Activated CD4-positive, alpha-beta T cell treated with anti-CD3 and anti-CD28 coated beads, Interleukin-2, amount 50 U/mL, for 16 hours (primary cell): Measurements from ENCODE around the gene KCTD21.
"Not testable (repeated sequence)": the region's sequence is repeated elsewhere in the genome, so short reads cannot be mapped to it uniquely, and the experiment has no call there.

Source experiments
- DNase-seq: peaks from one replicate; pipeline ENCODE4 v3.0.0-alpha.2; 2020

Gene KCTD21

GRCh38 chr11:78188286-78189173 lies at the start of gene KCTD21, which contains the start of gene USP35:
Gene KCTD21, minus strand, starts transcription at chr11:78188626. Its CDS starts 14,072 bp downstream, at chr11:78174554.
Gene USP35, plus strand, starts transcription at chr11:78188919. Its CDS starts 7,327 bp downstream, at chr11:78196246.
- peak; percentile 96 for DNase-seq

GRCh38 chr11:78237293-78238046 lies 49.0 kb upstream of the KCTD21 start:
- DNase-seq: no peak

DNA sequence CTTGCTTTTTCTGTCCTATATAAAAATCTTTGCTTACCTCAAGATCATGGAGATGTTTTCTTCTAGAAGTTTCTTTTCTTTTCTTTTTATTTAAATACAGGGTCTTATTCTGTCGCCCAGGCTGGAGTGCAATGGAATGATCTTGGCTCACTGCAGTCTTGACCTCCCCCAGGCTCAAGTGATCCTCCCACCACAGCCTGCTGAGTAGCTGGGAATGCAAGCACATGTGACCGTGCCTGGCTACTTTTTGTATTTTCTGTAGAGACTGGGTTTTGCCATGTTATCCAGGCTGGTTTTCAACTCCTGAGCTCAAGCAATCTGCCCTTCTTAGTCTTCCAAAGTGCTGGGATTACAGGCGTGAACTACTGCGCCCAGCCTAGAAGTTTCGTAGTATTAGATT lies 45.6 kb upstream of the KCTD21 start:
- no peak for DNase-seq

DNA sequence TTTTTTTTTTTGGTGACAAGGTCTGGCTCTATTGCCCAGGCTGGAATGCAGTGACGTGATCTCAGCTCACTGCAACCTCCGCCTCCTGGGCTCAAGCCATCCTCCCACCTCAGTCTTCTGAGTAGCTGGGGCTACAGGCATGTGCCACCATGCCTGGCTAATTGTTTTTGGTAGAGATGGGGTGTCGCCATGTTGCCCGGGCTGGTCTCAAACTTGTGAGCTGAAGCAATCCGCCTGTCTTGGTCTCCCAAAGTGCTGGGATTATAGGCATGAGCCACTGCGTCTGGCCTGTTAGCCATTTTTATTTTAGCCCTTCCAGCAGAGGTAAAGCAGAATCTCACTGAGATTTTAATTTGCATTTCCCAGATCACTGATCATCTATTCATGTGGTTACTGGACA lies 44.6 kb upstream of the KCTD21 start:
- DNase-seq: not testable (repeated sequence)

DNA sequence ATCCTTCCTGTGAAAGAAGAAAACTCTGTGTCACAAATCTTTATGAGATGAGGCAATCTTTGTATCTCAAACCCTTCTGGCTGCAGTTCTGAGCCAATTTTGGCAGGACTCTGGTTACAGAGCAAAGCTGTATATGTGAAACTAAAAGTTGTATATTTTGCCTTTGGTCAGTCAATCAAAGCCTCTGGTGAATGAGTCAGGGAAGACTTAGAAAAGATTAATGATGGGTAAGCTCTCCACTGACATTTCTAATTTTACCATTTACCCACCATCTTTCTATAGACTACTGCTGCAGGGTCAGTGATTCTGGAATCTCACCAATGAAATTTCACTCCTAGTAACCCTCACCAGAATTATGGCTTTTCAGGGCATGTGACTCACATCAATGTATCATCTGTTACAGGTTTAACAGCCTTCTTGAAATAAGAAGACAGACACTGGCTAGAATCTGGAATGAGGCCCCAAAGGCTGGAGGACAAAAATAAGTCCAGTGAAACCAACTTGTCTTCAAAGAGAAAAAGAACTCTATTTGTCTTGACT lies 43.6 kb upstream of the KCTD21 start:
- DNase-seq: no peak

- DNase-seq: no peak
These were observed 41.9 kb upstream of the KCTD21 start for GRCh38 chr11:78230161-78230877.

- DNase-seq: no peak
These were observed 40.7 kb upstream of the KCTD21 start for GRCh38 chr11:78229106-78229505.

DNA sequence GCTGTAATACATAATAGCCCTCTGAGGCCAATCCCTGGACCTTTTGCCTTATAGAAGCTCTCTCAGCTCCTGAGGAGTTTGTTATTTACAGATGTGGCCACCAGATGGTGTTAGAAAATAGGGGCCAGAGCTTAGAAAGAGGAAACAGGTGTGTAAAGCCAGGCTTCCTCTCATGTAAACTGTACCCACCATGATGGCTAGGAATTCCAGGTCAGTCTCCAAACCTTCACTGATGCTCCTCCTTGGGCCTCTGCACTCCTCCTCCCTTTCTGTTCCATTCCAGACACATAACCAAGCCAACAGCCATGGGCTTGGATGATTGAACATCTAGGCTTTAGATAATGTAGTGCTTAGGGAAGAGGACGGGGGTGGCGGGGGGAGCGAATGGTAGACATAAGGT lies 40.0 kb upstream of the KCTD21 start:
- peak; percentile 41 for DNase-seq

DNA sequence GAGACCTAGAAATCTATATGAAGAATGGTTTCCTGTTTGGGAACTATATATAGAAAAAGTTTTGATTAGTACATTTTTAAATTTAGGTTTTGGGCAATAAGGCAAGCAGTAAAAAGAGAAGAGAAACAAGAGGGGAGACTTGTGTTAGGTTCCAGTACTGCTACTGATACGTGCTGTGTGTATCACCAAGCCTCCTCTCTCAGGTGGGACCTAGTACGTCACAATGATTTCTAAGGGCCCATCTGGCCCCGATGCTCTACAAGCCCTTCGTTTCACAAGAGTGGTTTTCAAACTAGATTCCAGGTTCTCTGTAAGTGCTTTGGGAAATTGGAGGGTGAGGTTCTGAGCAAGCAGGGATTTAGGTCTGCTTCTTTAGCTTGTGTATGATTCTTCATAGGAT lies 39.5 kb upstream of the KCTD21 start:
- DNase-seq: no peak

DNA sequence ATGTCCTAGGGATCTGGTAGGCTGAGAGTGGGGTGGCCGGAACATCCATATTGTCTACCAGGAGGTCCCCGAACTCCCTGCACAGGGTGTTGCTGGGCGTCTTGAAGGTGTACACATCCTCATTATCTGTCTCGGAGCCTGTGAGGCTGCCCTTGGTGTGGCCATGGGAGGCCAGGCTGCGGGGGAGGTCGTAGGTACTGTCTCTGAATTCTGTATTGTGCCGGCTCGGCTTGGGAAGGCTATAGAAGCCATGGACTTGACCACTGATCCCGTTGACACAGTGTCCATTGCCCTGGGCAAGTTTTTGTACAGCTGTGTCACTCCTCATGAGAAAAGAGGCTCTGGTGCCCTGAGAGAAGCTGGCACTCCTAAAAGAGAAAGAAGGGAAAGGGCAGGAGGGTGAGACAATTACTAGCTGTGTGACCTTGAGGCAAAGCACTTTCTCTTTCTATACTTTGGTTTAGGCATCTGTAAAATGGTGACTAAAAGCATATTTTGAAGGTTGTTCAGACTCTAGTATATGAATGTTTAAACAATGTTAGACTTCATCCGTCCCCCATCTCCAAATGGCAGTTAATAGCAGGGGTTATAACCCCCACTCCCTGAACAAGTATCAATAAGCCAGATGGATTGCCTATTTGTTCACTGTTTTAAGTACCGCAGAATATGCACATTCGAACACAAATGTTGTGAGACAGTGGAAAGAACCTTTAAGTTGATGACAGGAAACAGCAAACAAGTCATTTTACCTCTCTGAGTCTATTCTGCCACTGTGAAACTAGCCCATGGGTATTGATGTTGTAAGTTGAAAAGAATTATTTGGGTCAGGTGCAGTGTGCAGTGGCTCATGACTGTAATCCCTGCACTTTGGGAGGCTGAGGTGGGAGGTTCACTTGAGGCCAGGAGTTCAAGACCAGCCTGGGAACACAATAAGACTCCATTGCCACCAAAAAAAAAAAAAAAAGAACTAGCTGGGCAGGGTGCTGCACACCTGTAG lies 38.6 kb upstream of the KCTD21 start:
- DNase-seq: peak; percentile 27

DNA sequence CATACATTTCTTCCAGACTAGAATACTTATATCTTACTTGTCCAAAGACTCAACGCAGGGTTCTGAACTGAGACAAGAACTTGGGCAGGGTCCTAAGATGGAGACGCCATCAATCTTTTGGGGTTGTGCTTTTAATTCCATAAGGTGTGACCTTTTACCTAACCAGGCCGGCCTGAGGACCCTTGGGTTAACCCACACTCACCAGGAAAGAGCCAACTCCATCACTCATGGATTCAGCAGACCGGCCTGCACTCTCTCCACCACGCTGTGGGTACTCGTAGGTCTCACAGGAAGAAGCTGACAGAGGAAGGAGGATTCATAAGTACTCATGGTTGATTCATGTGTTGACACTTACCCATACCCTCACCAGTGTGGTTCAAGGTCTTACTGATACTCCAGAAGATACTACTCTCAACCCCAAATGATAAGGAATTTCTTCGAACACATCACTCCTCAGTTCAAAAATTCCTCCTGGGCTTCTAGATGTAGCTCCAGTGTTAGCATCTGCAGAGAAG lies 36.5 kb upstream of the KCTD21 start:
- no peak for DNase-seq

DNA sequence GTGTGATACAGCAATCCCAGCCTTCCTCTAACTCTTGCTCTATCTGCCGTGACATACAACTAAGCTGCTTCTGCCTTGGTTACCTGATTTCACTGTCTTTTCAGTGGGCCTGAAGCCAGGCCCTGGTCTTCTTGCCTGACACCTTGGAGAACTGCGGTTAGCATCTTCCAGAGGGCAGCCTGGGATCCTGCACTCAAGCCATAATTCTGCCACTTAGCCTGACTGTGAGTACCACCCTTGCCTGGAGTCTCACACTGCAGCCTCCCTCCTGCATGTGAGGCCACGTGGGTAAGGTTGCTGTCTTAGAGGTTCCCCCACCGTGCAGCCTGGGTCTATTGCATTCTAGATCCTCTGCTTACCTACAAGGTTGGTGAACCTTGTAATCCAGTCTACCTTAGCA lies 36.1 kb upstream of the KCTD21 start:
- no peak for DNase-seq

- no peak for DNase-seq
These were observed 35.0 kb upstream of the KCTD21 start for GRCh38 chr11:78223320-78223954.

DNA sequence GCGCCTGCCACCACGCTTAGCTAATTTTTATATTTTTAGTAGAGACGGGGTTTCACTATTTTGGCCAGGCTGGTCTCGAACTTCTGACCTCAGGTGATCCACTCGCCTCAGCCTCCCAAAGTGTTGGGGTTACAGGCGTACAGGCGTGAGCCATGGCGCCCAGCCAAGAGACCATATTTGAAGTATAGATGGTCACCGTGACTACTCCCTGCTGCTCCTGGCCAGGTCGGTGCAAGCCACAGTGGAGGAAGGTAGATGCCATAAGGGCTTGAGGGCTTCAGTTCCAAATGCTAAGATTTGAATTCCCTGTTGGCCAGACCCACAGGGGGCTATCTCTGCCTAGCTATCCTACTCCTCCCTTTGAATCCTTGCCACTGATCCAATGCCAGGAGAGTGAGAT lies 34.3 kb upstream of the KCTD21 start:
- DNase-seq: not testable (repeated sequence)

- no peak for DNase-seq
These were observed 33.2 kb upstream of the KCTD21 start for GRCh38 chr11:78221396-78222315.

DNA sequence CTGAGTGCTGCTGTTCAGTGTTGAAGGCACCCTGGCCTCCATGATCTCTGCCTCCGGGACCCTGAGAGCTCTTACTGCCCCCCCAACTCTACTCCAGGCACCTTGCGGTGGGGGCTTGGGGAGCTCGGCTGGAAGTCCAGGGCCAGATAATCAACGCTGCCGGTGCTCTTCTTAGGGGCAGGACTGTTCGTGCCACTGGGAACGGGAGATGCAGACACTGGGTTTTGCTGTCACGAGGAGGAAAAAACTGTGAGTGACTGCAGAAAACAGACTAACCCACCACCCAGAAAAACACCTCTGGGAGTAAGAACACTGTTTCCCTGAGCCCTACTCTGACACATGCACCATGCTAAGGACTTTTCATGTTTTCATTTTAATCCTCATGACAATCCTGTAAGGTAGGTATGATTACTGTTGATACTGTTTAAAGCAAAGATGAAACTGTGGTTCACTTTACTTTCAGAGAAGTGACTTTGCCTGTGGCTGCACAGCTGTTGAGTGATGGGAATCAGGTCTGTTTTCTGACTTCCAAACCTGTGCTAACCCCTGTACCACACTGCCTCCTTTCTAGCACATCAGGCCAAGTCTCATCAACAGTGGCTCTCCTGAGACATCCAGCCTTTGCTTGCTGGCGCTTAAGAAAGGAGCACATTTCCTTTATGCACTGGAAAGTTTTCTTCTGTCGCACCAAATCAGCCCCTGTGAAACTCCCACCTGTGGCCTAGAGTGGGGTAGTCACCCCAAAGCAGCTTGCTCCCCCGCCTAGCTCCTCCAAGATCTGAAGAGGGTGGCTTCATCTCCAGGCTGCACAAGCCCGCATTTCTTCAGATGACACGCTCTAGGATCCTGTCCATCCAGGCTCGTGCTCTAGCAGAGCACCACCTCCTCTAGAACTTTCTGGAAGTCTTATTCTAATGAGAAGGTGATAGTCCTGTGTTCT lies 32.1 kb upstream of the KCTD21 start:
- DNase-seq: no peak

GRCh38 chr11:78219493-78220217 lies 31.2 kb upstream of the KCTD21 start:
- no peak for DNase-seq
